ENCODE results near the gene EPHA6.

EPHA6 gene

DNA sequence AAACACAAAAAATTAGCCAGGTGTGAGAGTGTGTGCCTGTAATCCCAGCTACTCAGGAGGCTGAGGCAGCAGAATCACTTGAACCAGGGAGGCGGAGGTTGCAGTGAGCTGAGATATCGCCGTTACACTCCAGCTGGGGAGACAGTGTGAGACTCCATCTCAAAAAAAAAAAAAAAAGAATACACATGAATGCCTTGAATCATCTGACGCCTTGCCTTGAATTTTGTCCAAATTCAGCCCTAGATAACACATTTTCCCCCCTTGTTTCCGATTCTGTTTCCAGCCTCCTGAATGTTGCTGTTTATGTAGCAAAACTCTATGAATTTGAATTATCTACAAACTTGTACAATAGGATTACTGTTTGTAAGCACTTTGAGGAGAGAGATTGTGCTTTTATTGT, 851.5 kb downstream of the EPHA6 start:
- ChIA-PET POLR2A (ENCODE audit: low non-redundant PET) (interaction anchor here (0.6 kb wide), 1 partner anchor 595 kb away, joined by 3 read pairs; no protein-coding TSS in a partner anchor), CTCF (no interaction called here)
- no peak overlapping the region for H3K27ac ChIP-seq
- no peak for DNase-seq (ENCODE audit: low spot score)
- TF ChIP-seq CTCF (conservative IDR thresholded peaks at IDR 0.05; ENCODE audit: low read depth), result no peak

GRCh38 chr3:97670952-97671351, 856.6 kb downstream of the EPHA6 start:
- no peak for DNase-seq (ENCODE audit: low spot score)
- TF ChIP-seq CTCF (conservative IDR thresholded peaks at IDR 0.05; ENCODE audit: low read depth), result no peak
- H3K27ac ChIP-seq, result no peak overlapping the region
- POLR2A ChIA-PET (ENCODE audit: low non-redundant PET), result no interaction called here
- CTCF ChIA-PET, result no interaction called here

DNA sequence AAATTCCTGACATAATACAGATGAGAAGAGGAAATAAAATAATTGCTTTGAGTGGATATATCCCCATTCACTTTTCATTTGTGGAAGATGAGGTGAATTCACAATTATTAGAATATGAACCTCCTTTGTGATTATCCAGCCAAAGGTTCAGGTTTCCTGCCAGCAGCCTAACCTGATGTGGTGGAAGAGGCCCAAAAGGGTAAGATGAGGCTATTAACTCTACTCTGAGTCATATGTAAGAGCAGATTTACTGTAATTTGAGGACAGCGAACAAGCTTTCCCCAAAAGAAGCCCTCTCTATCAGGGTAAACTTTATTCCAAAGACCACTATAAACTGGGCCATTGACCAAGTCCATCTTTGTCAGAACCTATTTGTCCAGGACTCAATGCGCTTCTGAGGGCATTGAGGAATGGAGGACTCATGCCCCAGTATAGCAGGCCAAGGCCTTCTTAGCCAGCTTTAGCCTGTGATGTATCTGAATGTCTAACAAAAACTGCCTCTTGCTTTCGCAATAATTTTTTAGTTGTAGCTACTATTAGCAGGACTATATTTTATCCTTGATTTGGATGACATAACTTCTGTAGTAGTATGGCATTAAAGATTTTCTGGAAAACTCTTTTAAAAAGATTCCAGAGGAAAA, 859.1 kb downstream of the EPHA6 start:
- POLR2A ChIA-PET (ENCODE audit: low non-redundant PET), result no interaction called here
- no peak for TF ChIP-seq CTCF (conservative IDR thresholded peaks at IDR 0.05; ENCODE audit: low read depth)
- CTCF ChIA-PET, result no interaction called here
- H3K27ac ChIP-seq, result no peak overlapping the region
- no peak for DNase-seq (ENCODE audit: low spot score)

DNA sequence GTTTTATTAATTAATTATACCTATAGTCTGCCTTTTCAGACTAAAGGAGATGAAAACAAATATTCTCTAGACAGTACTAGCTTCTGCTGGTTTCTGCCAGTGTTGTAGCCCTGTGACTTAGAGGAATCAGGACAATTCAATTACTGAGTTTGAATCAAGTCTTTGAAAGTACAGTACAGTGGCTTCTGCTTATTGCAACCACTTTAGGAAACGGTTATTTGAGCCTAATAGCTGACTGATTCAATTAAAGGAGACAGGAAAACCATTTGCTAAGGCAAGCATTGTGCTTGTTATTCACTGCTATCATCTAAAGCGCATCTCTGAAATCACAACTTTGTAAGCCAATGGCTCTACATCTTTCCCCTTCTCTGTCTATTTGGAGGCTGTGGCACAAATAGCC, 860.1 kb downstream of the EPHA6 start:
- H3K27ac ChIP-seq, result no peak overlapping the region
- ChIA-PET POLR2A (ENCODE audit: low non-redundant PET) (no interaction called here), CTCF (interaction anchor here (0.7 kb wide), 1 partner anchor 923 kb away, joined by 5 read pairs; no protein-coding TSS in a partner anchor)
- no peak for DNase-seq (ENCODE audit: low spot score)
- no peak for TF ChIP-seq CTCF (conservative IDR thresholded peaks at IDR 0.05; ENCODE audit: low read depth)

DNA sequence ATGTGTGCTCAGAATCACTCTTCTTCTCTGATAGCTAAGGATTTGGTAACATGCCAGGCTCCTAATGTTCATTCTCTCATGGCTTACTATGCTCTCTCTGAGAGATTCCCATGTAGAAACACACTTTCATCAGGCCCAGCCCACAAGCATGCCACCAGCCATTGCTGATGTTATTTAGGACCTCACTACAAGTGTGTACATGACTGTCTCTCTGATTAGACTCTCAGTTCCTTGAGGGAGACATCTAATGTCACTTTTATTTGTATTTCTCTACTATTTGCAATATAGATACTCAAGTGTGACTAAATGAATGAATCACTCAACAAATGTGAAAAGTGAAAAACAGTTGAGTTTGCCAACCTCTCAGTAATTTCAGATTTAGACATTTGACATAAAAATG, 865.8 kb downstream of the EPHA6 start:
- ChIA-PET CTCF (interaction anchor here (0.5 kb wide), 1 partner anchor 346 kb away, joined by 6 read pairs; no protein-coding TSS in a partner anchor), POLR2A (ENCODE audit: low non-redundant PET) (no interaction called here)
- H3K27ac ChIP-seq, result no peak overlapping the region
- no peak for DNase-seq (ENCODE audit: low spot score)
- TF ChIP-seq CTCF (conservative IDR thresholded peaks at IDR 0.05; ENCODE audit: low read depth), result no peak

- POLR2A ChIA-PET (ENCODE audit: low non-redundant PET), result no interaction called here
- no peak overlapping the region for H3K27ac ChIP-seq
- no peak for DNase-seq (ENCODE audit: low spot score)
- no peak for TF ChIP-seq CTCF (conservative IDR thresholded peaks at IDR 0.05; ENCODE audit: low read depth)
- CTCF ChIA-PET, result interaction anchor here (0.5 kb wide), 1 partner anchor 345 kb away, joined by 6 read pairs; no protein-coding TSS in a partner anchor
These were observed 866.3 kb downstream of the EPHA6 start for GRCh38 chr3:97680696-97681095.

Measured in RWPE1 (cell line).